GM19240 (cell line): ENCODE measurements around the gene TMEM250.
A peak's percentile ranks its signal among the peaks of the same experiment; 100 is the strongest.

Experiments
- DNase-seq: peaks from one replicate; pipeline ENCODE4 v3.0.0; 2011; ENCODE audit warnings: low spot score; ENCODE audit not compliant: insufficient read length

TMEM250 gene

GRCh38 chr9:136133191-136133958 is 14.7 kb upstream of the TMEM250 start:
- DNase-seq, result no peak

GRCh38 chr9:136132512-136133050 is 13.9 kb upstream of the TMEM250 start:
- DNase-seq, result no peak

- DNase-seq, result no peak
Measured at GRCh38 chr9:136131629-136132511, 13.2 kb upstream of the TMEM250 start.

GRCh38 chr9:136129176-136129575 is 10.5 kb upstream of the TMEM250 start:
- DNase-seq, result no peak

GRCh38 chr9:136128436-136128835 is 9.8 kb upstream of the TMEM250 start:
- DNase-seq, result no peak

- DNase-seq, result no peak
Measured at GRCh38 chr9:136127313-136127712, 8.6 kb upstream of the TMEM250 start.

GRCh38 chr9:136124976-136125692 is 6.5 kb upstream of the TMEM250 start:
- DNase-seq, result no peak

GRCh38 chr9:136122425-136123383 is 4.0 kb upstream of the TMEM250 start:
- DNase-seq, result peak; percentile 83

- no peak for DNase-seq
Measured at GRCh38 chr9:136121801-136122200, 3.1 kb upstream of the TMEM250 start.

GRCh38 chr9:136120438-136120844 is 1.8 kb upstream of the TMEM250 start:
- DNase-seq, result no peak

- DNase-seq, result no peak
Measured at GRCh38 chr9:136119883-136120393, 1.3 kb upstream of the TMEM250 start.

- no peak for DNase-seq
Measured at GRCh38 chr9:136119061-136119882, 597 bp upstream of the TMEM250 start.

GRCh38 chr9:136117916-136118319 is 757 bp downstream of the TMEM250 start:
- no peak for DNase-seq

- DNase-seq, result no peak
Measured at GRCh38 chr9:136117291-136117915, 1.3 kb downstream of the TMEM250 start.

- DNase-seq, result no peak
Measured at GRCh38 chr9:136116360-136117098, 2.1 kb downstream of the TMEM250 start.

GRCh38 chr9:136115641-136116359 is 2.9 kb downstream of the TMEM250 start:
- no peak for DNase-seq

GRCh38 chr9:136115206-136115605 is 3.5 kb downstream of the TMEM250 start:
- DNase-seq, result no peak
